Measurements from ENCODE around the gene TRIP6. TPM values are rescaled to one million over a fixed set of nuclear protein-coding genes. Genes with fewer than 3 reads are reported as not detected.

TRIP6 gene
- total and polyA plus RNA-seq, 2 of the 8 experiments (the other 6 are each of a cell fraction or from before 2014, with no cell fraction given), result 88.4 to 103 TPM

DNA sequence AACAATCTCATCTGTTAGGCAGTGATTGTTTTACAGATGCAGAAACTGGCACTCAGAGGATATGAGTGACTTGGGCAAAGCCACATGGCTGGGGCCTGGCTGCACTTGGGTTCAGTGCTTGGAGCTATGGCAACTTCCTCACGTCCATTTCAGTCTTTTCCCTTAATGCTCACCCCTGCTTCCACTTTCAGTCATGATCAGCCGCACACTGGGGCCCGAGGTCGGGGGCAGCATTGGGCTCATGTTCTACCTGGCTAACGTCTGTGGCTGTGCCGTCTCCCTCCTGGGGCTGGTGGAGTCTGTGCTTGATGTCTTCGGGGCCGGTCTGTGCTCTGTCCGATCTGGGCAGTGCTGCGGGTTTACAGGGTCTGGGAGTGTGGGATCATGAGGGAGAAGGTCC, 11.7 kb upstream of the TRIP6 start (continued):
- TF ChIP-seq YY1 (IDR thresholded peaks at IDR 0.05; ENCODE audit: low read depth, low read length) (no peak), TEAD4 (IDR thresholded peaks at IDR 0.05; ENCODE audit: low read depth, low read length) (no peak), KDM5A (IDR thresholded peaks at IDR 0.05; ENCODE audit: low read length) (no peak), EP300 (IDR thresholded peaks at IDR 0.05; ENCODE audit: borderline replicate concordance in 1 of 2, low read depth in 2 of 2, low read length in 2 of 2) (no peak), BRCA1 (IDR thresholded peaks at IDR 0.05; ENCODE audit: low read depth, low read length) (no peak), SAP30 (IDR thresholded peaks at IDR 0.05; ENCODE audit: insufficient read depth, insufficient replicate concordance, low read length) (no peak), SP2 (IDR thresholded peaks at IDR 0.05; ENCODE audit: low read length) (no peak), CREB1 (IDR thresholded peaks at IDR 0.05) (no peak), SIRT6 (IDR thresholded peaks at IDR 0.05; ENCODE audit: low read length) (no peak)
